DMS79 treated with DMSO at 0.1 percent for 48 hours (cell line): Measurements from ENCODE around the gene SYVN1.

Source experiments
- DNase-seq: peaks from one replicate; lab custom pipeline; 2025; lab: John Stamatoyannopoulos, UW

Gene SYVN1

DNA sequence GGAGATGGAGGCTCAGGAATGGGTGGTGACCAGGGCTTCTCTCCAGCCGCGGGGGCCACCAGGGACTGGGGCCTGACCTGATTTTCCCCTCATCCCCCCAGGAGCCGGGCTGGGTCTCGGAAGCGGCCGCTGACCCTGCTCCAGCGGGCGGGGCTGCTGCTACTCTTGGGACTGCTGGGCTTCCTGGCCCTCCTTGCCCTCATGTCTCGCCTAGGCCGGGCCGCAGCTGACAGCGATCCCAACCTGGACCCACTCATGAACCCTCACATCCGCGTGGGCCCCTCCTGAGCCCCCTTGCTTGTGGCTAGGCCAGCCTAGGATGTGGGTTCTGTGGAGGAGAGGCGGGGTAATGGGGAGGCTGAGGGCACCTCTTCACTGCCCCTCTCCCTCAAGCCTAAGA, 46.5 kb downstream of the SYVN1 start:
- DNase-seq: no peak

DNA sequence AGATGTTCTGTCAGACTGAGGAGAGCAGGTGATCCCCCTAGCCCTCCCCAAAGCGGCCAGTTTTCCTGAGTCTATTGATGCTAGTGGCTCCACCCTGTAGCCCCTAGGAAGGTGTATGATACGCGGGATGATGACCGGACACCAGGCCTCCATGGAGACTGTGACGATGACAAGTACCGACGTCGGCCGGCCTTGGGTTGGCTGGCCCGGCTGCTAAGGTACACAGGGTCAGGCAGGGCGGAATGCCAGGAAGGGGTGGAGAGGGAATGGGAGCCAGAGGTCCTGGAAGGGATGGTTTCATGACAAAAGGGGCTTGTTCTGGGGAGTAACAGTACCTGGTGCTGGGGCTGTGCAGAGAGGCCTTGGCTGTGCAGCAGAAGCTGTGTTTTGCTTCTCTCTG, 47.1 kb downstream of the SYVN1 start:
- no peak for DNase-seq

DNA sequence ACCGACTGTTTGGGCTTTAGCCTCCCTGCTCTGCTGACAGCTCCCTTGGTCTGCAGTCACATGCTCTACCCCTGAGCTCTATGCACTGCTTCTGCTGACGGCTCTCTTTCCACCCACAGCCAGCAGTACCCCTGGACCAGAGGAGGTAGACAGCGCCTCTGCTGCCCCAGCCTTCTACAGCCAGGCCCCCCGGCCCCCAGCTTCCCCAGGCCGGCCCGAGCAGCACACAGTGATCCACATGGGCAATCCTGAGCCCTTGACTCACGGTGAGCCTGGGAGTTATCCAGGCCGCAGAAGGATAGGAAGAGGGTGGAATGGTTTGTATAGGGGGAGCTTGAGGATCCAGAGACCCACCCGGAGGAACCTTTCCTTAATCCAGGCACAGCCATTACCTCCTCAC, 47.5 kb downstream of the SYVN1 start:
- DNase-seq: no peak

DNA sequence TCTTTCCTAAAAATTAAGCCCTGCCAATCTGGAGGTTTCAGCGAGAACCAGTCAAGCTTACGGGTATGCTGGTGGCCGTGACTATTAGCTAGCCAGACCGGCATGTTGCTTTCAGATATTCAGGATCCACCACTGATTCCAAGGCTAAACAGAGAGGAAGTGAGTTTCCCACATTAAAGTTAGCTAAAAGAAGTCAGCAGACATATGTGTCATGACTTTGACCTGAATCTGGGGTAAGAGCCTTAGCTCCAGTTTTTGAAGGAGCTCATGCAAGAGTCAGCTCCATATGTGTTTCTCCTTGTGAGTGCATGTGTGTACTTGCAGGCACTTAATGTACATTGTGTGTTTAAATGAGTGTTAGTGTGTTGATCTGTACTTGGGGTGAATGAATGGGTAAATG, 48.9 kb downstream of the SYVN1 start:
- DNase-seq: no peak

DNA sequence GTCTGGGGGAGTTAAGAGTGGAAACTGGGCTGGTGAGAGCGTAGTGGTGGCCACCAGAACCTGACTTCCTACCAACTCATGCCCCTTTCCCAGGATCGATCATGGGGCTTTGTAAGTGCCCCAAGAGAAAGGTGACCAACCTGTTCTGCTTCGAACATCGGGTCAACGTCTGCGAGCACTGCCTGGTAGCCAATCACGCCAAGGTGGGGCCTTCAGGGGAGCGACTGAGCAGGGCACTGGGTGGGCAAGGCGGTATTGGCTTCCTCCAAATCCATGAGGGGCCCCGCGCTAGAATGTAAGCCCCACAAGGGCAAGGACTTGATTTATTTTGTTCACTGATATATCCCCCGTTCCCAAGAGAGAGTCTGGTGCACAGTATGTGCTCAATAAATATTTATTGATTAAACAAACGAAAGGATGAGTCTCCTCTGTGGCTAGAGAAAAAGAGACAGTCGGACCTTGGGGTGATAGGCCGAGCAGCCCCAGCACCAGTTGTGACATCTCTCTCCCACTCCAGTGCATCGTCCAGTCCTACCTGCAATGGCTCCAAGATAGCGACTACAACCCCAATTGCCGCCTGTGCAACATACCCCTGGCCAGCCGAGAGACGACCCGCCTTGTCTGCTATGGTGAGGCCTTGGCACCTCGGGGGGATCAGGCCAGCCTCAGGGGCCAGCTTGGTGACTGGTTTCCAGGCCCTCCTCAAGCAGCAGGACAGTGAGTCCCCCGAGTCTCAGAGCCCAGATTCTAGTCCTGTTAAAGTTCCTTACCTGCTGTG, 49.5 kb downstream of the SYVN1 start:
- DNase-seq: no peak

DNA sequence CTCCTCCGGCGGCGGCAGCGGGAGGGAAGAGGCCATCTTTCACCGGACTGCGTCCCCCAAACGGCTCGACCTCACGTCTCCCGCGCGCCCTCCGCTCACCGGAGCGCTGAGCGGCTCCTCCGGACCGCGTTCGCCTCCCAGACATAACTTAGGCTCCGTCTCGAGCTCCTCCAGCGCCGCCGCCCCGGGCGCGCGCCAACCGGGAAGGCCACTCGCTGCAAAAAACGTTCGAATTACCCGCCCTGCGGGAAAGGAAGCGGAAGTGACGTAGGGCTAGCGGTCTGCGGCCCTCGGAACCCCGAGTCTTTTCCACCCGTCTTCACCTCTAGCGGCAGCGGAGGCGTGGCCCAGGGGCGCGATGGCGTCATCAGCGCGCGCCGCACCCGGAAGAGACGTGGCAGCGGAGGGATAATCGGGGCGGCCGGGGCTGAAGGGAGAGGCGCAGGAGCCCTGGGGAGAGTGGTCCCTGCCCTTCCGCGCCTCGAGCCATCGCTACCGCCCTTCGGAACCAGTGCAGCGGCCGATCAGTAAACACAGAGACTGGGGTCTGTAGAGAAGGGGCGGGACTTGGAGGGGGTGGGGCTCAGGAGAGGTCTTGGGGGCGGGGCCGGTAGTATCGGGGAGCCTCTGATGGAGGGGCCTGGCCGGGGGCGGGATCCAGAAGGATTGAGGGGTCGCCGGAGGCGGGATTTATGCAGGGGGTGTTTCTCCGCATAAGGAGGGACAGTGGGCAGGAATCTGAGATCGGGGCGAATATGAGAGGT, 50.3 kb downstream of the SYVN1 start, which contains the start of the genes CDCA5 and ZFPL1:
CDCA5 (minus strand) TSS at position 207 of the 764 bp plus-strand sequence; CDS start at position 145, 62 bp downstream.
ZFPL1 (plus strand) TSS at position 389 of the 764 bp plus-strand sequence. CDS start 477 bp downstream, outside the sequence.
- DNase-seq: peak; percentile 94

DNA sequence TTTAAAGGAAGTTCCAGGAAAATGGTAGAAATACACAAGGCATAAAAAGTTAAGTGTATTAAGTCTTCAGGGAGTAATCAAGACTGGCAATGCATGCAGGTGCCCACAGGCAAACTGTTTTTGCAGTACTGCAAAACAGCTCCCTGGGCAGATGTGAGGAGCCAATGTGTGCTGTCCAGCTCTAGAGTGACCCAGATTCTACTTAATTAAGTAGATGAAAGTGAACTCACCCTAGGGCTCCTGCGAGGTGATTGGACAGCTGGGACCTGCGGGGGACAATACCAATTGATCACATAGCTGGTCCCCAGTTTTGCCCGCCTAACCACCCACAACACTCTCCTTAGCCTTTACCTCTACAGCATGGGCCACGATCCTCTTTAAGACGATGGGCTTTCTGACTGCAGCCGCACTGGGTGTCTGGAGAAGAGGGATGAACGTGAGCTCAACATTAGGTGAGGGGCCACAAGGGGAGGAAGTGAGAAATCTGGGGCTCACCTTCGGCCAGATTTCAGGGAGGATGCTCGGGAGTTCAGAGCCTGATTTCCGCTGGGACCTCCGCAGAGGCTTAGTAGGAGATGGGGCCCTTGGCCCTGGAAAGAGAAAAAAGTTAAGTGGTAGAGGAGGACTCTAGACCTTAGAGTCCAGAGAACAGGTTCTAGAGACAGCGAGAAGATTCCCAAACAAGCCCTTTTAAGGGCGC, 51.0 kb downstream of the SYVN1 start:
- DNase-seq: no peak

DNA sequence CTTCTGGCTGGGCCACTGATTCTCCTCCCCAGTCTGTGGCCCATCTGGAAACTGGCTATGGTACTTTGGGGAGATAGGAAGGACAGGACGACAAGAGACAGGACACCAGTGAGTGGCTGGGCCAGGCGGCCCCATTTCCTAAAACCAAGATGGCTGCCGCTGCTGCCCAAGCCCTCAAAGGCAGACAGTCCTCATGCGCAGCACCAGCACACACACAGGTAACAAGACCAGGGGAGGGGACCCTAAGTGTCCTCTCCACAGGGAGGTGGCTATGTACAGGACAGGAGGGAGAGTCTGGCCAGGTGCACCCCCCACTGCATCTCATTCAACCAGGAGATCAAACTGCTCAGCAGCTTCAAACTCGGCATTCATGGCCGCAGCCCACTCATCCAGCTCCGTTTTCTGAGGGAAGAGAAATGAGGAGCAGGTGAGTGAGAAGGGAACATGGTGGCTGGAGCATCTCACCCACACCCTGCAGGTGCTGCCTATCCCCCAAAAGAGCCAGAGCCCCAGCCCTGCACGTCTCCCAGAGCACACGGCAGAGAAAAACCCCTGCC, 55.5 kb downstream of the SYVN1 start:
- DNase-seq: no peak

DNA sequence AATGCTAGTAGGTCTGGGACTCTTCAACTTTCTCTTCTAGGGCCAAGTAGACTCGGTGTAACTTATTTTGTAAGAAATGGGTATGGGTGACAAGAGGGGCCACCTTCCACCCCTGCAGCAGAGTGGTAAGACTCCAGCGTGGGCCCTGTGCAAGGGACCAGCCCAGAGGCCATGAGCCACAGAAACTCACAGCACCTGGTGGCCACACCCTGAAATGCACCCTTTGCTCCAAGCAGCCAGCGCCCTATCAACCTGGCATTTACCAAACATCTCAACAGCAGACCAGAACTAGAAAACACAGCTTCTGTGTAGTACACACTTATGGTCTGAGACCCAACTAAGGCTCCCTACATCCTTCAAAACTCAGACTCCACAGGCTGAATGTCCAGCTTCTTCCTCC, 56.2 kb downstream of the SYVN1 start:
- DNase-seq: no peak

DNA sequence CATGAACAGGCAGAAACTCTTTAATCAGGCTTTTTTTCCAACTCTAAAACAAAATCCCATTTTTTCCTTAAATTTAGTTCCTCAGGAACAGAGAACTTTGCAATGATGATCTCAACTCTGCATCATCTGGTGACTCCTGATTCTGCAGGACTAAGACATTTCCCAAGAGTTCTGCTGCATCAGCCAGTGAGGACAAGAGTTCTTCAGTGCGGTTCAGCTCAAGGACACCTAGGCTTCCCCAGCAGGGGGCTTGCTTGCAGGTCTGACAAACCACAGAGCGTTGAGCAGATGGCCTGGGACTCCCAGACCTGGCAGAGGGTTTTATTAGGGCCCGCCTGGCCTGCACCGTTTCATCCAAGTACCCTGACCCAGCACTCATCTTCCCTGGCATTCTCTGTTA, 56.9 kb downstream of the SYVN1 start:
- DNase-seq: peak; percentile 7
